SH-SY5Y (cell line): ENCODE data around the gene ZMYND12.

ENCODE experiments used
- GATA2 ChIP-seq: IDR thresholded peaks from 2 replicates; pipeline ENCODE4 v1.6.1; 2011; ENCODE audit warnings: mild to moderate bottlenecking, low read depth, low read length
- GATA3 ChIP-seq: IDR thresholded peaks from 2 replicates; pipeline ENCODE4 v1.6.1; 2011; ENCODE audit warnings: low read depth, mild to moderate bottlenecking, low read length, moderate library complexity

DNA sequence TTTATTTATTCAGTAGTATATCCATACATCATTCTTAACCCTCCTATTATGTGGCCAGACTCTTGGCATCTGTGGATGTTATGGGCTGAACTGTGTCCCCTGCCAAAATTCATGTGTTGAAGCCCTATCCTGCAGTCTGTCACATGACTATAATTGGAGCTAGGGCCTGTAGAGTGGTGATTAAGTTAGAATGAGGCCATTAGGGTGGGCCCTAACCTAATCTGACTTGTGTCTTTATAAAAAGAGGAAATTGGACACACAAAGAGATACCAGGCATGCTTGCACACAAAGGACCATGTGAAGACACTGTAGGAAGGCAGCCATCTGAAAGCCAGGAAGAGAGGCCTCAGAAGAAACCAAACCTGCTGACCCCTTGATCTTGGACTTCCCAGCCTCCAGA is 6.6 kb downstream of the ZMYND12 start:
- TF ChIP-seq GATA2 (no peak), GATA3 (no peak)
